Cardiac septum (tissue), 1 donor: Measurements from ENCODE around the gene TTC16. TPM values are rescaled to one million over a fixed set of nuclear protein-coding genes. Genes with fewer than 3 reads are reported as not detected.

Experiments used
- DNase-seq: peaks from one replicate; pipeline ENCODE4 v3.0.0-alpha.2; 2020; ENCODE audit warnings: low spot score
- intact Hi-C: fragments of 100-400 bp; cut with DNase I; formaldehyde crosslinking; loops from one replicate; pipeline ENCODE4 v1.14.0; 2022
- long read RNA-seq: library from polyadenylated mRNA; unstranded; transcript quantifications from one replicate; pipeline ENCODE4 v2.0.0, GENCODE V29; 2021
- total RNA-seq: library from RNA; stranded (reverse); fragmentation: NEBNext Ultra II Directional; extraction: Animal tissue kit (Norgen Biotek cat#: 25700); gene quantifications from one replicate; pipeline ENCODE4 v1.2.1, GENCODE V29; 2021
- donor health status: DM: no; HTN: no; CAD: no.

Gene TTC16, protein sequence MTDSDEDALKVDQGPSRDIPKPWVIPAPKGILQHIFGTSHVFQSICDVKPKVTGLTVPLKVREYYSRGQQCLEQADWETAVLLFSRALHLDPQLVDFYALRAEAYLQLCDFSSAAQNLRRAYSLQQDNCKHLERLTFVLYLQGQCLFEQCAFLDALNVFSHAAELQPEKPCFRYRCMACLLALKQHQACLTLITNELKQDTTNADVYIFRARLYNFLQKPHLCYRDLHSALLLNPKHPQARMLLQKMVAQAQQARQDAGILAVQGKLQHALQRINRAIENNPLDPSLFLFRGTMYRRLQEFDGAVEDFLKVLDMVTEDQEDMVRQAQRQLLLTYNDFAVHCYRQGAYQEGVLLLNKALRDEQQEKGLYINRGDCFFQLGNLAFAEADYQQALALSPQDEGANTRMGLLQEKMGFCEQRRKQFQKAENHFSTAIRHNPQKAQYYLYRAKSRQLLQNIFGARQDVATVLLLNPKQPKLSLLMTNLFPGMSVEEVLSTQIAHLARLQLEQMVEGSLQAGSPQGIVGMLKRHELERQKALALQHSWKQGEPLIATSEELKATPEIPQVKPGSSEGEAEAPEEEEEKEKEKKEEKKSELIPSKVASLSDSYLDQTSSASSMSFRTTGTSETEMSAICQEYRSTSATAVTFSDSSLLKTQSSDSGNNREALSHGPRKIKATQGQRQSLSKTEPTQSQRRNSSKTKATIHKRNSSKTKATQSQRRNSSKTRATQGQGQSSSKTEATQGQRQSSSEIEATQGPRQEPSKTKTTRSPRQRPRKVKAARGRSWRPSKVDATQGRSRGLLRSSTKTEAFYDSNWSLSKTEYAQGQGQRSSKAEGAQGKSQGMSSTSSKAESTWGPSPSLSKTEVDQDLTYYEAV
- 0.16 TPM for total RNA-seq
- long read RNA-seq: 0 reads

- peak; percentile 99 for DNase-seq
- intact Hi-C loops: loop anchor here (5.0 kb wide), 1 partner anchor 103 kb away; the partner anchor contains the start of gene STXBP1
These were observed at the start of gene TTC16, which contains the start of gene PTRH1 for GRCh38 chr9:127715470-127716337. Gene TTC16 (plus strand): TSS chr9:127716079. CDS start chr9:127716146, 67 bp downstream. Gene PTRH1 (minus strand): TSS chr9:127715663. CDS start chr9:127715639, 24 bp downstream.

DNA sequence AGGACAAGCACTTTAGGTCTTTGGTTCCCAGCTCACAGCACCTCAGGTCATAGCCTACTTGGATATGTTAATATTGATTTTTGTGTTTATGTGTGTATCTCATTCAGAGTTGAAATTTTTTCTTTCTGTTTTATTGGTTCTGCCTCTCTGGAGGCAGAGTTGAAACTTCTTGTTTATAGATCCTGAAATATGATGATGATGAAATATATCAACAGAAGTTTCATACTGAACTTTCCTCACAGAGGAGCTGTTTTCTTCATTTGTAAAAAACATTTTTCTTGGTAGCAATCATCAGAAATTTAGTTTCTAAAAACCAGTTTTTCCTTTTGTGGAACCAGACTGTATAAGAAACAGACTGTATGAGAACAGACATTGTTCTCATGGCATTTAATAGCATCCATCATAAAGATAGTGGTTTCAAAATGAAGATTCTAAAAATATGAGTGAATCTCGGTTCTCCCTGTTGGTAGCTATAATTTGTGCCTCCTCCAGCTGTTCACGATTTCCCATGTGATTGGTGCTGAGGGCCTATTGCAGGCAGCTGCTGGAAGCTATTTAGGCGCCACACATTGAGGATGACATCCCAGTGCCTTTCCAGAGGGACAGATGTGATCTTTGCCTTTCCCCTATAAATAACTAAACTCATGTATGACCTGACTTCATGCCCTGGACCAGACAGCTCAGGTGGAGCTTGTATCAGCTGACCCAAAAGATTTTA, 48.6 kb upstream of the TTC16 start:
- intact Hi-C loops: no loop called here

DNA sequence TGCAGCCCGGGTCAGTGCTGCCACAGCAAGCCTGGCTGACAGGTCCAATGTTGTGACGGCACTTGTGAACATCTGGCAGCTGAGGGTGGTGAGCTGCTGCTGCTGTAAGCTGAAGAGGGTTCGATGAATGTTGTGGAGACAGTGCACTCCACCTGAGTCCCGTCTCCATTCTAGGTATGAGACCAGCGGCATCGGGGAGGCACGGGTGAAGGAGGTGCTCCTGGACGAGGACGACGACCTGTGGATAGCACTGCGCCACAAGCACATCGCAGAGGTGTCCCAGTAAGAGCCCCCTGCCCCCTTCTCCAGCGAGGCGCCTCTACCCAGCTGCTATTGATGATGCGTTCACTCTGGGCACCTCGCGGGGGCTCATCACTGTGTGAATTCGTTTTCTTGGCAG, 48.0 kb upstream of the TTC16 start:
- intact Hi-C loops: no loop called here

More for the DNA sequence above, 48.6 kb upstream of the TTC16 start:
- DNase-seq: no peak

DNA sequence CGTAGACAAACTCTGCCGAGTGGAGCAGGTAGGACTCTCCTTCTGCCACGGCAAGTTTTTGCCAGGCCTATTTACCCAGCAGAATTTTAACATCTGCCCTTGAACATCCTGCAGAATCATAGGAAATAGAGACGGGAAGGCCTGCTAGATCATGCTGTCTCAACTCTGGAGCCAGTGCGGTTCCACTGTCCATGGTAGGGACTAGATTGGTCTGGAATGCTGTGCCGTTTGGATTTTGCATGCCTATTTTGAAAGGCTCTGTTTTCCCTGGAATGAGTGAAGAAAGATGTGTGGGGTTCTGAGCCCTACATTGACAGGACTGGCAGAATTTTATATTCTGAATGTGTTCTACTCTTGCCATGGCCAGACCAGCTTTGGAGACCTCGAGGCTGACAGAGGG, 42.6 kb upstream of the TTC16 start:
- intact Hi-C loops: no loop called here
- no peak for DNase-seq

More for the DNA sequence above, 48.0 kb upstream of the TTC16 start:
- no peak for DNase-seq

DNA sequence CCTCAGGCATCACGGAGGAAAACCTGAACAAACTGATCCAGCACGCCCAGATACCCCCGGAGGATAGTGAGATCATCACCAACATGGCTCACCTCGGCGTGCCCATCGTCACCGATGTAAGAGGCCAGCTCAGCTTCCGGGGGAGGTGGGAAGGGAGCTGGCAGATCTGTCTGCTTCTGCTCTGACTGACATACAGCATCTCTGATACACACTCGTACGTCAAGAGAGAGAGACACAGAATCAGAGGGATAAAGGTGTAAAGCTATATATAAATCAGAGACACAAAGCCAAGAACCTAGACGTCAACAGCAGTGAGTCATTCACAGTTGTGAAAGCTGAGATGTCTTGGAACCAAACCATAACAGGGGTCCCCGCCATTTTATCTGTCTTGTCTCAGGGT, 39.2 kb upstream of the TTC16 start:
- no peak for DNase-seq
- intact Hi-C loops: no loop called here

- intact Hi-C loops: no loop called here
- no peak for DNase-seq
These were observed 36.4 kb upstream of the TTC16 start for GRCh38 chr9:127679506-127679905.

- no peak for DNase-seq
- intact Hi-C loops: no loop called here
These were observed 35.7 kb upstream of the TTC16 start for GRCh38 chr9:127680226-127680625.

GRCh38 chr9:127680846-127681245, 35.0 kb upstream of the TTC16 start:
- no peak for DNase-seq
- intact Hi-C loops: no loop called here

- DNase-seq: no peak
- intact Hi-C loops: no loop called here
These were observed 33.3 kb upstream of the TTC16 start for GRCh38 chr9:127682351-127683136.

GRCh38 chr9:127683723-127684122, 32.2 kb upstream of the TTC16 start:
- no peak for DNase-seq
- intact Hi-C loops: no loop called here

GRCh38 chr9:127684576-127684975, 31.3 kb upstream of the TTC16 start:
- no peak for DNase-seq
- intact Hi-C loops: no loop called here

GRCh38 chr9:127686461-127687393, 29.2 kb upstream of the TTC16 start:
- intact Hi-C loops: no loop called here

DNA sequence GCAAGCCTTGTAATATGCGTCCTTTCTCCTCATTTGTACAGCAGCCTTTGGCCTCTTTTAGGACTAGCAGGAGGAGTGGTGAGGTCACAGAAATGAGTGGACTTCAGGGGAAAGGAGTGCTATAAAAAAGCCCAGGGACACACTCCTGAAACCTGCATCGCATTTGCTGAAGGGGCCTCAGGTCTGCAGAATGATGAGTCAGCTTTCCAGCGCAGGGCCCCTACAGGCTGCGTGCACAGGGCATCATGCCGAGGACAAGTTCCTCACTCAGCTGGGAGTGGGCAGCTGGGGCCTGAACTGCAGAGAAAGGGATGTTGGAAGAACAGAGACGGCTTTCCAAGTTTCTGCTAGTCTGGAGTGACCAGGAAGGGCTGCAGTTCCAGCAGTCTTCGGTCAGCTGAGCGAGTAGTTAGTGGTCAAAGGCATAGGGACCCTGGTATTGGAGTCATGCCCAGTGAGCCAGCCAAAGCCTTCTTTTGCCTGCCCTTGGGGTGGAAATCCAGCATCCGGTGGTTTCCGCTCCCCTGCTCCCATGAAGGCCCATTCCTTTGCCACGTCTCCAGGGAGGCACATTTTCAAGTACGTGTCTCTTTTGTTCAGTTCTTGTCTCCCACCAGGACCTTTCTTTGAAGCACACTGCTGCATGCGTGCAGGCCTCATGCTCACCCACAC, 26.4 kb upstream of the TTC16 start:
- intact Hi-C loops: no loop called here

More at GRCh38 chr9:127686461-127687393, 29.2 kb upstream of the TTC16 start:
- no peak for DNase-seq

DNA sequence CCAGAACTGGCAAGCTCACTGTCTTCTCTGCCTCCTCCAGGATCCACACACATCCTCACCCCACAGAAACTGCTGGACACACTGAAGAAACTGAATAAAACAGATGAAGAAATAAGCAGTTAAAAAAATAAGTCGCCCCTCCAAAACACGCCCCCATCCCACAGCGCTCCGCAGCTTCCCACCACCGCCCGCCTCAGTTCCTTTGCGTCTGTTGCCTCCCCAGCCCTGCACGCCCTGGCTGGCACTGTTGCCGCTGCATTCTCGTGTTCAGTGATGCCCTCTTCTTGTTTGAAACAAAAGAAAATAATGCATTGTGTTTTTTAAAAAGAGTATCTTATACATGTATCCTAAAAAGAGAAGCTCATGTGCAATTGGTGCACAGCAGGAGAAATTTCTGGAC, 25.1 kb upstream of the TTC16 start:
- intact Hi-C loops: no loop called here

More for the DNA sequence above, 26.4 kb upstream of the TTC16 start:
- DNase-seq: no peak

GRCh38 chr9:127692071-127692470, 23.8 kb upstream of the TTC16 start:
- DNase-seq: no peak
- intact Hi-C loops: no loop called here

More for the DNA sequence above, 25.1 kb upstream of the TTC16 start:
- DNase-seq: no peak

- intact Hi-C loops: no loop called here
- no peak for DNase-seq
These were observed 22.7 kb upstream of the TTC16 start for GRCh38 chr9:127693143-127693542.
